ENCODE measurements around the gene ATP11A.
"Not testable (repeated sequence)": the region's sequence is repeated elsewhere in the genome, so short reads cannot be mapped to it uniquely, and the experiment has no call there.

The ATP11A gene

DNA sequence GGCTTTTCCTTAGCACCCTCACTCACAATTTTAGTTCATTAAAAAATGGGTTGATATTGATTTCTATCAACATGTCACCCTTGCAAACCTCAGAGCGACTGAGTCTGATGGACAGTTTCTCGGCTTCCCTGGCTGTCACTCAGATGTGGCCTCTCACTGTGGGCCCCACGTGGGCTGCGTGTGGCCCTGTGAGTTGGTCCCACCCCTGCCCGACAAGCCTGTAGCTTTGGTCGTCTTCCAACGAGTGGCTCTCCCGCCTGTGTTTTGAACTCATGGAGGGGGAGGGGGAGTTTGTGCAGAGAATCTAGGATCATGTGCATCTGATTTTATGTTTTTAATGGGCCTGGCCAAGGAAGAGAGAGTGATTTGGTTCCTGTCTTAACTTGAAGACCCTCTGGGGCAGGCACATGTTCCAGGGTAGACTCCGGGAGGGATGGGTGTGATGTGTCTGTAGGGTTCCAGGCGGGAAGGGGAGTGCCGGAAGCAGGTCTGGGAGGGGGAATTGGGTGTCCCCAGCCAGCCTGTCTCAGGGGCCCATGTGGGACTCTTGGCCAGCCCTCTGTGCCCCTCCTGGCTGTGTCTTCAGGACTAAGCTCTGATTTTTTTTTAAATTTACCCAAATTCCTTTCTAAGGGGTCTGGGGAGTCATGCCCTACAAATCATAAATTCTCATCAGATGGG, 18.9 kb downstream of the ATP11A start:
- CTCF ChIA-PET, result no interaction called here
- POLR2A ChIA-PET, result no interaction called here
- TF ChIP-seq, protein P1, sequence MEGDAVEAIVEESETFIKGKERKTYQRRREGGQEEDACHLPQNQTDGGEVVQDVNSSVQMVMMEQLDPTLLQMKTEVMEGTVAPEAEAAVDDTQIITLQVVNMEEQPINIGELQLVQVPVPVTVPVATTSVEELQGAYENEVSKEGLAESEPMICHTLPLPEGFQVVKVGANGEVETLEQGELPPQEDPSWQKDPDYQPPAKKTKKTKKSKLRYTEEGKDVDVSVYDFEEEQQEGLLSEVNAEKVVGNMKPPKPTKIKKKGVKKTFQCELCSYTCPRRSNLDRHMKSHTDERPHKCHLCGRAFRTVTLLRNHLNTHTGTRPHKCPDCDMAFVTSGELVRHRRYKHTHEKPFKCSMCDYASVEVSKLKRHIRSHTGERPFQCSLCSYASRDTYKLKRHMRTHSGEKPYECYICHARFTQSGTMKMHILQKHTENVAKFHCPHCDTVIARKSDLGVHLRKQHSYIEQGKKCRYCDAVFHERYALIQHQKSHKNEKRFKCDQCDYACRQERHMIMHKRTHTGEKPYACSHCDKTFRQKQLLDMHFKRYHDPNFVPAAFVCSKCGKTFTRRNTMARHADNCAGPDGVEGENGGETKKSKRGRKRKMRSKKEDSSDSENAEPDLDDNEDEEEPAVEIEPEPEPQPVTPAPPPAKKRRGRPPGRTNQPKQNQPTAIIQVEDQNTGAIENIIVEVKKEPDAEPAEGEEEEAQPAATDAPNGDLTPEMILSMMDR (IDR thresholded peaks at IDR 0.05; ENCODE audit: insufficient read depth, low read length, missing control alignments), result no peak
- no peak for DNase-seq (ENCODE audit: low read depth, low spot score)
- no peak overlapping the region for H3K4me3 ChIP-seq (ENCODE audit: low read depth, low read length)

DNA sequence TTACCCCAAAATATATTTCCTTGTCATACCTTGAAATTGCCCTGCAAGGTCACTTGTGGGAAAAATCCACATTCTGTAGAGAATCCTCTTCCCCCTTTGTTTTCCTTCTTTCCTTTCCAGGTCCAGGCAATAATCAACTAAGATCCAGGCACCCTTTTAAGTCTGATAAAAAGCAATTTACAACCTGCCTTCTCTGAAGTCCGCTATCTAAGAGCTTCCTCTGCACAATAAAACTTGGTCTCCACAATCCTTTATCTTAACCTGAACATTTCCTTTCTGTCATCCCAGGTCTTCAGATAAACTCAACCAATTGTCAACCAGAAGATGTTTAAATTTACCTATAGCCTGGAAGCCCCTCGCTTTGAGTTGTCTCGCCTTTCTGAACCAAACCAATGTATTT, 19.5 kb downstream of the ATP11A start:
- POLR2A ChIA-PET, result not testable (repeated sequence)

DNA sequence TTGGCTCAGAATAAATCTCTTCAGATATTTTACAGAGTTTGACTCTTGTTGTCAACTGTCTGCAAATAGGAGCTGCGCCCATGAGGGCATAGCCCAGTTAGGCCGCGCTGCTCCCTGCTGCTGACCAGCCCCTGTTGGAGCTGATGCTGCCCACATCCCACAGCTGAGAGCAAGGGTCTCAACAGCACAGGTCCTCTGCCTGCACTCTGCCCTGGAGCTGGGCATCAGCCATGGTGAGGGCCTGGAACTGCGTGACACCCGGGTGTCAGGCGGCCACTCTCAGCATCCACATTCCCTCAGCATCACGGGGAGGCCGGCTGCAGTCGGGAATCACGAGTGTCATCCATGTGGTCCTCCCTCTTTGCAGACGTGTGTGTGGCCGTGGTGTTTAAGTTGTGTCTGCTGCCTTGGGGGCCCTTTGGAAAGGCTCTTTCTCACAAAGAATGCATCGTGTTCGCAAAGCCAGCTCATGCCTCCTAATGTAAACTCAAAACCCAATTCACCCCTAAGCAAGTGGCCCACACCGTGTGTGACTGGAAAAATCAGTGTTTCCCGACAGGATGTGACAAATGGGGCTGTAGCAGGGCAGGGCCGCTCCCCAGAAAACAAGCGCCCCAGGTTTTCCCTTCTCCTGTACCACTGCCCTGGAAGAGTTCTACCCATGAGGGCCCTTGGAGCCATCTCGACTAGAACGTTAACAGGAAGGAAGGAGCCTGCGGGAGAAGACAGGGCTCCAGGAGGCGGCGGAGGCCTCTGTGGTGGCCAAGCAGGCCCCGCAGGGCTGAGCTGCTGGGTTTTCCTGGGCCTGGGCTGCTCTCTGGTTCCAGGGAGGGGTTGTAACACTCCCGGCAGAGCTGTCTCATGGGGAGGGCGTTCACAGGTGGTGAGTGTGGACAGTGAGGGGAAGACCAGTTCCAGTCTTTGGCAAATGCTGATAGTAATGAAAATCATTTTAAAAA, 20.3 kb downstream of the ATP11A start:
- ChIA-PET CTCF (interaction anchor here (2.4 kb wide), 1 partner anchor 16 kb away, joined by 6 read pairs; no protein-coding TSS in a partner anchor), POLR2A (no interaction called here)
- no peak overlapping the region for H3K4me3 ChIP-seq (ENCODE audit: low read depth, low read length)
- no peak for DNase-seq (ENCODE audit: low read depth, low spot score)
- TF ChIP-seq, protein P1 (IDR thresholded peaks at IDR 0.05; ENCODE audit: insufficient read depth, low read length, missing control alignments), result no peak

More for the DNA sequence above, 19.5 kb downstream of the ATP11A start:
- H3K4me3 ChIP-seq (ENCODE audit: low read depth, low read length); DNase-seq (ENCODE audit: low read depth, low spot score): not testable (repeated sequence)
- CTCF ChIA-PET, result interaction anchor here (2.4 kb wide), 1 partner anchor 15 kb away, joined by 6 read pairs; no protein-coding TSS in a partner anchor

DNA sequence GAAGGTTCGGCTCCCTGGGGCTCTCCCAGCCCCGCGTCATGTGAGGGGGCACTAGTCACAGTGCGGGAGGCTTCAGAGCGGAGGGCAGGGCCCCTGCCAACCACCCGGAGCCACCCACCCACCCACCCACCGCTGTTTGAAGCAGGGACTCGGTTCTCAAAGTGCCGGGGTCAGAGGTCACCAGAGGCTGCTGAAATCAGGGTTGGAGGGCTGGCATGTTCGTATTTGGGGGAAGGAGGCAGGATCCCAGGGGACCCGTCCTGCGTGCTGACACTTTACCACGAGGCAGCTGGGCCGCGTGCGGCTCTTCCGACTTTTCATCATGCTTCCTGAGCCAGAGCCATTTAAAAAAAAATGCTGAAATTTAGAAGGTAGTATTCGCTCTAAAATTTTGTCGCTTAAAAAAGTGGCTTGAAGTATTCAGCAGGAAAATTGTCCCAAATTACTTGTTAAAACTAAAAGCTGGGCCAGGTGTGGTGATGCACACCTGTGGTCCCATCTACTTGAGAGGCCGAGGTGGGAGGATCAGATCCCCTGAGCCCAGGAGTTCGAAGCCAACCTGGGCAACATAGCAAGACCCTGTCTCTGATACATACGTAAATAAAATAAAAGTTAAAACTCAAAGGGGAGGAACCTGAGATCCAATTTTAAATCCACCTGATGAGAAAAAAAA, 21.2 kb downstream of the ATP11A start:
- peak overlapping the region; percentile 39; the same call in 1 of the 2 replicates for H3K4me3 ChIP-seq (ENCODE audit: low read depth, low read length)
- no peak for DNase-seq (ENCODE audit: low read depth, low spot score)
- ChIA-PET POLR2A (no interaction called here), CTCF (interaction anchor here (2.4 kb wide), 1 partner anchor 17 kb away, joined by 6 read pairs; no protein-coding TSS in a partner anchor)
- TF ChIP-seq, protein P1 (IDR thresholded peaks at IDR 0.05; ENCODE audit: insufficient read depth, low read length, missing control alignments), result no peak

DNA sequence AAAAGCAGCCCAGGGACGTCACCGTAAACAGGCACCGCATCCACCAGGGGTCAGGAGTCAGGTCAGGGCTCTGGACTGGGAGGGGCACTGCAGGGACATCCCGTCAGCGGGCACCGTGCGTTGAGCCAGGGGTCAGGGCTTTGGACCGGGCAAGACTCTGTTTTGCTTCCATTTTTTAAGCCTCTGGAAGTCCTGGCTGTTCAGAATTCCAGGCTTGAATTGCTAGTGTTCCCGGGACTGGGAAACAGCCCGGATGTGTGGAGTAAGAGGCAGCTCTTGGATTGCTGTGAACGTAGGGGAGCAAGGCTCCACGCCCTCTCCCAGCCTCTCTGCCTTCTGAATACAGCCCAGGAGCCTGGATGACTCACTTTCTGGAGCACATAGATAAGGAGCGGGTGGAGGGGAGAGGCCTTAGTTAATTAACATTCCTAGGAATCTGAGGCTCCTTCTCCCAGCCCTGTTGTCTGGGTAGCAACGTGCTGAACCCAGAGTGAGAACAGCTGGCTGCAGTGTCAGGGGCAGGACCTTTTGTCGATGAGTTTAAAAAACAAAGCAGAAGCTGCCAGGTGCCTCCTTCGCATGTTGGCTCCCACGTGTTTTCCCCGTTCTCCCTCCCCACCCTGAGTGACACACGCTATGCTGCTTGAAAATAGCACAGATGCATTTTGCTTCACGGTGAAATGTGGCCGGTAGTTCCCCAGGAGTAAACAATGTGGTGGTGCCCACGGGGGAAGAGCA, 21.9 kb downstream of the ATP11A start:
- TF ChIP-seq, protein P1 (IDR thresholded peaks at IDR 0.05; ENCODE audit: insufficient read depth, low read length, missing control alignments), result peak; percentile 14
- CTCF ChIA-PET, result interaction anchor here (2.4 kb wide), 1 partner anchor 18 kb away, joined by 6 read pairs; no protein-coding TSS in a partner anchor
- POLR2A ChIA-PET, result interaction anchor here (0.9 kb wide), 1 partner anchor 18 kb away, joined by 4 read pairs; no protein-coding TSS in a partner anchor
- peak; percentile 84 for DNase-seq (ENCODE audit: low read depth, low spot score)
- peak overlapping the region; percentile 39 for H3K4me3 ChIP-seq (ENCODE audit: low read depth, low read length)

All from AG04449 (cell line).